Measurements from ENCODE around the gene VSNL1.

DNA sequence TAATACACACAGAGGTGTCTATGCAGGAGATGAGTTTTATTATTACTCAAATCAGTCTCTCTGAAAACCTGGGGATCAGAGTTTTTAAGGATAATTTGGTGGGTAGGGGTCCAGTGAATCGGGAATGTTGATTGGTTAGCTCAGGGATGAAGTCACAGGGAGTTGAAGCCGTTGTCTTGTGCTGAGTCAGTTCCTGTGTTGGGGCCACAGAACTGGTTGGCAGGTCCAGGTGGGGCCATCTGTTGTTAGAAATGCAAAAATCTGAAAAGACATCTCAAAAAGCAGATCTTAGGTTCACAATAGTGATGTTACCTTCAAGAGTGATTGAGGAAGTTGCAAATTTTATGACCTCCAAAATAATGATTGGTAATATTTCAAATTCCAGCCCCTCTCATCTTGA is 86.9 kb downstream of the VSNL1 start:
- TF ChIP-seq GATA3 (IDR thresholded peaks at IDR 0.05; ENCODE audit: low read depth, low read length) (no peak), GATA2 (IDR thresholded peaks at IDR 0.05; ENCODE audit: low read depth, low read length) (no peak)

Measured in SH-SY5Y (cell line).